ENCODE data around the gene PPAN.

PPAN gene

GRCh38 chr19:10085641-10086590 is 20.2 kb upstream of the PPAN start, which contains the start of gene SHFL:
TSS of gene SHFL (plus strand) at chr19:10086317. CDS start at chr19:10086428, 111 bp downstream.
- Mint-ChIP-seq H3K9me3 (peaks cover 3% of the 10 kb centered on the region), H3K4me1 (no peaks in the 10 kb centered on the region), H3K36me3 (ENCODE audit: low read depth) (no peaks in the 10 kb centered on the region), H3K27me3 (ENCODE audit: low read depth, poor library complexity) (peaks cover 72% of the 10 kb centered on the region), H3K4me3 (peak within 1 kb of the TSS; percentile 80), H3K27ac (no peak within 1 kb of the TSS)
- DNase-seq, result peak; percentile 65
- TF ChIP-seq, protein P1, sequence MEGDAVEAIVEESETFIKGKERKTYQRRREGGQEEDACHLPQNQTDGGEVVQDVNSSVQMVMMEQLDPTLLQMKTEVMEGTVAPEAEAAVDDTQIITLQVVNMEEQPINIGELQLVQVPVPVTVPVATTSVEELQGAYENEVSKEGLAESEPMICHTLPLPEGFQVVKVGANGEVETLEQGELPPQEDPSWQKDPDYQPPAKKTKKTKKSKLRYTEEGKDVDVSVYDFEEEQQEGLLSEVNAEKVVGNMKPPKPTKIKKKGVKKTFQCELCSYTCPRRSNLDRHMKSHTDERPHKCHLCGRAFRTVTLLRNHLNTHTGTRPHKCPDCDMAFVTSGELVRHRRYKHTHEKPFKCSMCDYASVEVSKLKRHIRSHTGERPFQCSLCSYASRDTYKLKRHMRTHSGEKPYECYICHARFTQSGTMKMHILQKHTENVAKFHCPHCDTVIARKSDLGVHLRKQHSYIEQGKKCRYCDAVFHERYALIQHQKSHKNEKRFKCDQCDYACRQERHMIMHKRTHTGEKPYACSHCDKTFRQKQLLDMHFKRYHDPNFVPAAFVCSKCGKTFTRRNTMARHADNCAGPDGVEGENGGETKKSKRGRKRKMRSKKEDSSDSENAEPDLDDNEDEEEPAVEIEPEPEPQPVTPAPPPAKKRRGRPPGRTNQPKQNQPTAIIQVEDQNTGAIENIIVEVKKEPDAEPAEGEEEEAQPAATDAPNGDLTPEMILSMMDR (IDR thresholded peaks at IDR 0.05), result no peak

DNA sequence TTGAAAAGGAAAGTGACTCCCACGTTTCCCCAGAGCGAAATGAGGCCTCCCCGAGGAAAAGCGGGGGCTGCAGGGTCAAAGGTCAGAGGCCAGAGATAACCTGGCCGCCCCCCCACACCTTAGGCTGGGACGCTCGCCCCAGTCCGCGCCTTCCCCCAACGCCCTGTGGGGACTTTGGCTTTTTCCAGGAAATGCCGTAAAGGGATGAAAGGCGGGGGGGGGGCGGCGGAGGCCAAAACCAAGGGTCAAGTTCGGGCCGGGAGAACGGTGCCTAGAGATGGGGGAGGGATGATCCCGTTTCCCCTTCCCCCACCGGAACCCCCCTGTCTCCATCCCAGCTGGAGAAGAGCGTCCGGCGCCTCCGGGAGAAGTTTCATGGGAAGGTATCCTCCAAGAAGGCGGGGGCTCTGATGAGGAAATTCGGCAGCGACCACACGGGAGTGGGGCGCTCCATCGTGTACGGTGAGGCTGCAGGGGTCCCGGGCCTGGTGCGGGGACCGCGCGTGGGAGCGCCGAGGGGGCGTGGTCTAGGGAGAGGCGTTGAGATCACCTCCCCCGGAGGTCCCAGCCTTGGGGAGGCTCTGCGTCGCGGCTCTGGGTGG is 19.5 kb upstream of the PPAN start:
- no peak overlapping the region for H3K27ac Mint-ChIP-seq
- H3K4me1 Mint-ChIP-seq, result no peaks in the 10 kb centered on the region
- H3K4me3 Mint-ChIP-seq, result no peak overlapping the region
- H3K27me3 Mint-ChIP-seq (ENCODE audit: low read depth, poor library complexity), result peaks cover 72% of the 10 kb centered on the region
- peaks cover 6% of the 10 kb centered on the region for H3K9me3 Mint-ChIP-seq
- TF ChIP-seq, protein P1 (IDR thresholded peaks at IDR 0.05), result no peak
- H3K36me3 Mint-ChIP-seq (ENCODE audit: low read depth), result no peaks in the 10 kb centered on the region
- peak; percentile 33 for DNase-seq

GRCh38 chr19:10087296-10088061 is 18.7 kb upstream of the PPAN start:
- no peaks in the 10 kb centered on the region for H3K36me3 Mint-ChIP-seq (ENCODE audit: low read depth)
- H3K9me3 Mint-ChIP-seq, result peaks cover 6% of the 10 kb centered on the region
- H3K27me3 Mint-ChIP-seq (ENCODE audit: low read depth, poor library complexity), result peaks cover 71% of the 10 kb centered on the region
- H3K4me3 Mint-ChIP-seq, result peak overlapping the region; percentile 4
- no peak for DNase-seq
- H3K27ac Mint-ChIP-seq, result no peak overlapping the region
- no peaks in the 10 kb centered on the region for H3K4me1 Mint-ChIP-seq
- TF ChIP-seq, protein P1 (IDR thresholded peaks at IDR 0.05), result no peak

GRCh38 chr19:10088949-10089554 is 17.1 kb upstream of the PPAN start:
- Mint-ChIP-seq H3K27ac (no peak overlapping the region), H3K9me3 (peaks cover 5% of the 10 kb centered on the region), H3K4me3 (no peak overlapping the region), H3K4me1 (no peaks in the 10 kb centered on the region), H3K27me3 (ENCODE audit: low read depth, poor library complexity) (peaks cover 66% of the 10 kb centered on the region), H3K36me3 (ENCODE audit: low read depth) (no peaks in the 10 kb centered on the region)
- DNase-seq, result no peak
- TF ChIP-seq, protein P1 (IDR thresholded peaks at IDR 0.05), result no peak

DNA sequence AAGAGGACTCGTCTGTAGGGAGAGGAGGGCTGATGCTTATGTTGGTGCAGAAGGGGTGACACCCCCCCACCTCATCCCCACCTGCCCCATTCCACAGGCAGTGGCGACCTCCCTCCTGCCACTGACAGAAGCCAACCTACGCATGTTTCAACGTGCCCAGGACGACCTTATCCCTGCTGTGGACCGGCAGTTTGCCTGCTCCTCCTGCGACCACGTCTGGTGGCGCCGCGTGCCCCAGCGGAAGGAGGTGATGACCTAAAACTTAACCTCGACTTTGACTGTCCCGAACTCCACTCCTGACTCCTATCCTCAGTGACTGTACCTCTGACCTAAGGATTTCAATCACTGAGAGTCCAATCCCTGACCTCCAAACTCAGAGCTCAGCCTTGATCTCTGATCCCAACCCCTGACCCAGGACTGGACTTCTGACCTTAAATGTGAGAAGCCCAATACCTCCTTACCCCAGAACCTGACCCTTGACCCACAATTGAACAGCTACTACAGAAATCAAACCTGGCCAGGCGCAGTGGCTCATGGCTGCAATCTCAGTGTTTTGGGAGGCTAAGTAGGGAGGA is 16.3 kb upstream of the PPAN start:
- H3K36me3 Mint-ChIP-seq (ENCODE audit: low read depth), result no peaks in the 10 kb centered on the region
- H3K27ac Mint-ChIP-seq, result no peak overlapping the region
- no peak overlapping the region for H3K4me3 Mint-ChIP-seq

More for the DNA sequence above, 16.3 kb upstream of the PPAN start:
- Mint-ChIP-seq H3K4me1 (no peaks in the 10 kb centered on the region), H3K9me3 (peaks cover 3% of the 10 kb centered on the region), H3K27me3 (ENCODE audit: low read depth, poor library complexity) (peaks cover 63% of the 10 kb centered on the region)
- DNase-seq, result no peak
- TF ChIP-seq, protein P1 (IDR thresholded peaks at IDR 0.05), result no peak
